Measurements from ENCODE around the gene COL13A1.

DNA sequence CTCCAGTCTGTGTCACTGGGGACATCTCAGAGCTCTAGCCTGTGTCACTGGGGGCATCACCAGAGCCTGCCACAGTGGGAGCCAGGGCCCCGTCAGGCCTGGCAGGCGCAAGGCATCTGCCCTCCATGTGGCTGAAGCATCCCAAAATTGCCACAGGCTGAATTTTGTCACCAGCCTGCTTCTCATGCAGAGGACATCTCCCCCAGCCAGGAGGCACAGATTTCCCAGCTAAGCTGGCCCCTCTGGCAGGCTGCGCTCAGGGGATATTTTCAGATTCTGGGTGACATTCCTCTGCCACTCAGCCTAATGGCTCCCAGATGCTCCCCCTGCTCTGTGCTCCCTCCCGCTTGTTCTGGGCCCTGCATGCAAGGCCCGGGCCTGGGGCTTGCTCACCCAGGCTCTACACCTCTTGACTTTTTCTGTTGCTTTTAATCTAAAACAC is 64.6 kb downstream of the COL13A1 start:
- TF ChIP-seq, protein P1, sequence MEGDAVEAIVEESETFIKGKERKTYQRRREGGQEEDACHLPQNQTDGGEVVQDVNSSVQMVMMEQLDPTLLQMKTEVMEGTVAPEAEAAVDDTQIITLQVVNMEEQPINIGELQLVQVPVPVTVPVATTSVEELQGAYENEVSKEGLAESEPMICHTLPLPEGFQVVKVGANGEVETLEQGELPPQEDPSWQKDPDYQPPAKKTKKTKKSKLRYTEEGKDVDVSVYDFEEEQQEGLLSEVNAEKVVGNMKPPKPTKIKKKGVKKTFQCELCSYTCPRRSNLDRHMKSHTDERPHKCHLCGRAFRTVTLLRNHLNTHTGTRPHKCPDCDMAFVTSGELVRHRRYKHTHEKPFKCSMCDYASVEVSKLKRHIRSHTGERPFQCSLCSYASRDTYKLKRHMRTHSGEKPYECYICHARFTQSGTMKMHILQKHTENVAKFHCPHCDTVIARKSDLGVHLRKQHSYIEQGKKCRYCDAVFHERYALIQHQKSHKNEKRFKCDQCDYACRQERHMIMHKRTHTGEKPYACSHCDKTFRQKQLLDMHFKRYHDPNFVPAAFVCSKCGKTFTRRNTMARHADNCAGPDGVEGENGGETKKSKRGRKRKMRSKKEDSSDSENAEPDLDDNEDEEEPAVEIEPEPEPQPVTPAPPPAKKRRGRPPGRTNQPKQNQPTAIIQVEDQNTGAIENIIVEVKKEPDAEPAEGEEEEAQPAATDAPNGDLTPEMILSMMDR (IDR thresholded peaks at IDR 0.05; ENCODE audit: low read depth, low read length) = no peak
- no peak for TF ChIP-seq MYC (IDR thresholded peaks at IDR 0.05; ENCODE audit: low read depth, low read length)
- no peak for TF ChIP-seq POLR2A (IDR thresholded peaks at IDR 0.05; ENCODE audit: extremely low read depth, insufficient read length)
- TF ChIP-seq, protein P2, sequence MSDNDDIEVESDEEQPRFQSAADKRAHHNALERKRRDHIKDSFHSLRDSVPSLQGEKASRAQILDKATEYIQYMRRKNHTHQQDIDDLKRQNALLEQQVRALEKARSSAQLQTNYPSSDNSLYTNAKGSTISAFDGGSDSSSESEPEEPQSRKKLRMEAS (IDR thresholded peaks at IDR 0.05; ENCODE audit: low read depth, low read length) = no peak
